ENCODE measurements around the gene ADGRB2. TPM values are rescaled to one million over a fixed set of nuclear protein-coding genes. Genes with fewer than 3 reads are reported as not detected.
A peak's percentile ranks its signal among the peaks of the same experiment; 100 is the strongest.

ADGRB2 gene
- total and polyA plus RNA-seq, 2 of the 4 experiments (the other 2 are of a cell fraction), result 2.2 to 11.9 TPM

DNA sequence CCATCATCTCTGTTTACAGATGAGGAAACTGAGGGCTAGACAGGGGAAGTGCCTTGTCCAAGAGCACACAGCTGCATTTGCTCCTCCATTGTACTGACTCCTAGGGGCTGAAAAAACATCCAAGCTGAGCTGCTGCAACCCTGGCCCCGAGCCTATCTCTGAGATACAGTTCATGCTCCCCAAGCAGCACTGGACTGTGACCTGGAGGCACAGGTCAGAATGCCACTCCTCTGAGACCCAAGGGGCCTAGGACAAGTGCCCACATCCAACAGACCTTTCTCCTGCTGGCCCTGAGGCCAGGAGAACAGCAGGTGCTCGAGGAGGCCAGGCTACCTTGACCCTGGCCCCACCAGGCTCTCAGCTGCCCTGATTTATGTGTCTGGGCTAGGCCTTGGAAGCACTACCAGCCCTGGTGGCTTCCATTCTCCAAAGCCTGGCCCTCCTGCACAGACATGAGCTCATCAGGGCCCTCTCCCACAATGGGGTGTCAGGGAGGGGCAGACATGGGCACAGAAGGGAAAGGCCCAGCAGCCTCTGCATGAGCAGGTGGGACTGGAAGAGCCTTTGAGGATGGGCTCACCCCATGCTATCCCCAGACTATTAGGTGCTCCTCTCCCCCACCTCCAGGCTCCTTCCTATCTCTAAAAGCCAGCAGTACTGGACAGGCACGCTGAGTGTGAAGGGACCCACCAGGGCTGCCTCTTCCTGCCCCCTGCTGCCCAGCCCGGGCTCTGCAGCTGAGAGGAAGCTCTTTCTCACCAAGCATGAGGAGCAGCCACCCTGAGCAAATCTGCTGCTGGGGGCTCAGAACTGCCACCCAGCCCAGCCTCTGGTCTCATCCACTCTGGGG, 18.8 kb downstream of the ADGRB2 start:
- DNase-seq (peak; percentile 53), ATAC-seq (ENCODE audit: low read depth) (peak; percentile 96)
- no peak overlapping the region for H4K91ac ChIP-seq (ENCODE audit: insufficient read depth, low read depth, low read length)
- dilution Hi-C loops (cut with HindIII; ENCODE audit: low sequenced_read_pairs, unreplicated experiment), result no loop called here
- H2AFZ ChIP-seq (replicated peaks; ENCODE audit: low read length, poor library complexity), result peak overlapping the region; percentile 47
- no peak overlapping the region for H2BK120ac ChIP-seq (ENCODE audit: low read depth, low read length)
- H3K36me3 ChIP-seq (ENCODE audit: control insufficient read depth, insufficient read depth, low read length), result no peaks in the 10 kb centered on the region
- H3K4me2 ChIP-seq (ENCODE audit: low read depth, low read length), result no peak overlapping the region
- WGBS, 2 experiments (ENCODE audit: extremely low coverage in 2 of 2, insufficient read length in 1 of 2), result 88% methylated on average over 1 of the region's 4 CpGs; no CpG with 5 or more reads in 1 of the 2 experiments
- peak overlapping the region; percentile 87 for H2AK9ac ChIP-seq (replicated peaks; ENCODE audit: low read depth, low read length, poor library complexity)
- no peak overlapping the region for H3K9ac ChIP-seq (ENCODE audit: low read depth, low read length)
- no peak overlapping the region for H3K56ac ChIP-seq (ENCODE audit: extremely low read depth, insufficient read depth, low read length)
- H2AK5ac ChIP-seq (ENCODE audit: low read depth, low read length), result no peak overlapping the region
- H2BK5ac ChIP-seq (ENCODE audit: low read depth, low read length, poor library complexity, severe bottlenecking), result no peak overlapping the region
- no peaks in the 10 kb centered on the region for H3K9me3 ChIP-seq (ENCODE audit: control insufficient read depth, insufficient read depth, low read length)
- no TSS peak for BruUV-seq (replicated peaks)
- H3K23ac ChIP-seq (ENCODE audit: low read depth, low read length), result no peak overlapping the region
- H3K14ac ChIP-seq (replicated peaks; ENCODE audit: low read depth, low read length), result no peak overlapping the region
- TF ChIP-seq FOS (IDR thresholded peaks at IDR 0.05; ENCODE audit: low read depth, low read length) (no peak), RAD21 (IDR thresholded peaks at IDR 0.05; ENCODE audit: low read length) (peak; percentile 85), SMC3 (IDR thresholded peaks at IDR 0.05; ENCODE audit: low read depth, low read length) (peak; percentile 92), CEBPB (IDR thresholded peaks at IDR 0.05; ENCODE audit: low read depth, low read length) (no peak)
- TF ChIP-seq, protein P1, sequence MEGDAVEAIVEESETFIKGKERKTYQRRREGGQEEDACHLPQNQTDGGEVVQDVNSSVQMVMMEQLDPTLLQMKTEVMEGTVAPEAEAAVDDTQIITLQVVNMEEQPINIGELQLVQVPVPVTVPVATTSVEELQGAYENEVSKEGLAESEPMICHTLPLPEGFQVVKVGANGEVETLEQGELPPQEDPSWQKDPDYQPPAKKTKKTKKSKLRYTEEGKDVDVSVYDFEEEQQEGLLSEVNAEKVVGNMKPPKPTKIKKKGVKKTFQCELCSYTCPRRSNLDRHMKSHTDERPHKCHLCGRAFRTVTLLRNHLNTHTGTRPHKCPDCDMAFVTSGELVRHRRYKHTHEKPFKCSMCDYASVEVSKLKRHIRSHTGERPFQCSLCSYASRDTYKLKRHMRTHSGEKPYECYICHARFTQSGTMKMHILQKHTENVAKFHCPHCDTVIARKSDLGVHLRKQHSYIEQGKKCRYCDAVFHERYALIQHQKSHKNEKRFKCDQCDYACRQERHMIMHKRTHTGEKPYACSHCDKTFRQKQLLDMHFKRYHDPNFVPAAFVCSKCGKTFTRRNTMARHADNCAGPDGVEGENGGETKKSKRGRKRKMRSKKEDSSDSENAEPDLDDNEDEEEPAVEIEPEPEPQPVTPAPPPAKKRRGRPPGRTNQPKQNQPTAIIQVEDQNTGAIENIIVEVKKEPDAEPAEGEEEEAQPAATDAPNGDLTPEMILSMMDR (conservative IDR thresholded peaks at IDR 0.05; ENCODE audit: low read depth, low read length), result peak; percentile 89
- peaks cover 14% of the 10 kb centered on the region; the same call in 1 of the 2 replicates for H3K4me1 ChIP-seq (ENCODE audit: control insufficient read depth, insufficient read depth, low read length)
- ChIA-PET CTCF (interaction anchor here (0.6 to 1.7 kb wide), 15 partner anchors 9 to 316 kb away, joined by 3 to 9 read pairs (median 4); partner anchors contain the start of genes COL16A1 and PEF1), POLR2A (ENCODE audit: unreplicated experiment) (interaction anchor here (0.6 to 0.8 kb wide), 2 partner anchors 16 to 41 kb away, joined by 3 to 4 read pairs; partner anchors contain the start of gene COL16A1)
- H3K27me3 ChIP-seq (ENCODE audit: control insufficient read depth, insufficient read depth, low read length), result no peaks in the 10 kb centered on the region
- in situ Hi-C loops (cut with MboI; ENCODE audit: low sequenced_read_pairs), result loop anchor here (10.0 kb wide), 1 partner anchor 81 kb away; no protein-coding TSS in a partner anchor
- H4K8ac ChIP-seq (ENCODE audit: low read depth in 2 of 2, low read length in 2 of 2), result no peak overlapping the region
- peaks cover 21% of the 10 kb centered on the region; the same call in 1 of the 2 replicates for H4K20me1 ChIP-seq (ENCODE audit: insufficient read depth, low read length)
- no peak overlapping the region for H2BK20ac ChIP-seq (ENCODE audit: low read depth, low read length)
- no peak overlapping the region for H3K4ac ChIP-seq (ENCODE audit: low read depth, low read length)
- H3K4me3 ChIP-seq (ENCODE audit: insufficient read depth, low read depth, low read length), result no peak overlapping the region
- no peak overlapping the region for H3K27ac ChIP-seq (ENCODE audit: insufficient read depth, low read length)
- no peak overlapping the region for H4K5ac ChIP-seq (ENCODE audit: low read depth, low read length)
- intact Hi-C loops (cut with micrococcal nuclease), result loop anchor here (1.0 to 5.0 kb wide), 3 partner anchors 43 to 183 kb away; partner anchors contain the start of gene COL16A1
- no peak overlapping the region for H2BK15ac ChIP-seq (ENCODE audit: low read depth, low read length)
- H3K9me1 ChIP-seq (ENCODE audit: insufficient read depth, low read length), result peaks cover 2% of the 10 kb centered on the region; the same call in 1 of the 2 replicates
- 0 out of 4 replicates have a peak, but pooled peaks cover 0 to 3% of the 10 kb centered on the region in 2 experiments for H3K79me1 ChIP-seq (ENCODE audit: low read depth in 1 of 2, low read length in 2 of 2)
- H3K18ac ChIP-seq (ENCODE audit: low read depth, low read length), result no peak overlapping the region

Measured in IMR-90 (cell line).